Endothelial cell of umbilical vein (primary cell): Measurements from ENCODE around the gene TRIM50. TPM values are rescaled to one million over a fixed set of nuclear protein-coding genes. Genes with fewer than 3 reads are reported as not detected.

Experiments used
- BruUV-seq: library from RNA; stranded (reverse); fragments of 400-500 nt; replicated peaks from 2 replicates; lab custom pipeline; 2021; lab: Mats Ljungman, UMichigan
- CTCF ChIA-PET: fragments of 300-600, 350-600 bp; sonication (Branson Sonifier 250); formaldehyde crosslinking; loops from one replicate; lab custom pipeline; 2021; ENCODE audit warnings: antibody characterized with exemption, inconsistent platforms; lab: Charles Lee
- POLR2A ChIA-PET: fragments of 300-600, 350-600 bp; sonication (Branson Sonifier 250); formaldehyde crosslinking; loops from one replicate; lab custom pipeline; 2021; ENCODE audit warnings: antibody characterized with exemption, inconsistent platforms; lab: Charles Lee
- DNase-seq: peaks from one replicate; pipeline ENCODE4 v3.0.0-alpha.2; 2011; ENCODE audit warnings: low read depth, low spot score
- FAIRE-seq: peaks from 2 replicates; lab custom pipeline; 2011; peaks lifted over from hg19 to GRCh38; lab: Jason Lieb, UNC
- H2AFZ ChIP-seq: 2 replicates; pipeline ENCODE4 v1.6.0; 2012; ENCODE audit warnings: low read depth, low read length, control low read depth, inconsistent platforms
- H3K27ac ChIP-seq: 2 replicates; pipeline ENCODE4 v1.5.1; 2011; ENCODE audit warnings: low read depth, mild to moderate bottlenecking, control low read depth, low read length, moderate library complexity; ENCODE audit not compliant: insufficient read depth
- H3K27me3 ChIP-seq, 2 experiments: 2 replicates each; pipeline versions ENCODE4 v1.6.0 to v1.6.1; 2011; ENCODE audit warnings: low read length in 2 of 2, mixed read lengths in 1 of 2; ENCODE audit not compliant: control insufficient read depth in 2 of 2, insufficient read depth in 2 of 2
- H3K36me3 ChIP-seq, 2 experiments: 2 replicates in 1 of 2; 3 replicates in 1 of 2; pipeline ENCODE4 v1.5.1; 2011; ENCODE audit warnings: low read length in 2 of 2, mild to moderate bottlenecking in 1 of 2, moderate library complexity in 1 of 2; ENCODE audit not compliant: control insufficient read depth in 2 of 2, insufficient read depth in 2 of 2; ENCODE audit errors: extremely low read depth in 1 of 2
- H3K4me1 ChIP-seq: 3 replicates; pipeline ENCODE4 v1.5.1; 2011; ENCODE audit warnings: mild to moderate bottlenecking, low read length; ENCODE audit not compliant: control insufficient read depth, insufficient read depth; ENCODE audit errors: extremely low read depth
- H3K4me2 ChIP-seq: 2 replicates; pipeline ENCODE4 v1.6.1; 2011; ENCODE audit warnings: low read length, control low read depth, mixed read lengths; ENCODE audit not compliant: insufficient read depth
- H3K4me3 ChIP-seq, 3 experiments: fragments of 200-600 bp in 1 of 3; sonication (generic), shearing (Covaris generic) in 1 of 3; replicated peaks in 1 of 3; 2 replicates each; pipeline ENCODE4 v1.5.1; 2011 to 2016; ENCODE audit warnings: control low read depth in 3 of 3, low read length in 3 of 3, mild to moderate bottlenecking in 2 of 3, inconsistent platforms in 1 of 3, low read depth in 1 of 3, moderate library complexity in 1 of 3; ENCODE audit not compliant: insufficient read depth in 1 of 3
- H3K79me2 ChIP-seq: 2 replicates; pipeline ENCODE4 v1.6.0; 2012; ENCODE audit warnings: low read length, inconsistent platforms; ENCODE audit not compliant: control insufficient read depth, insufficient read depth
- H3K9ac ChIP-seq: replicated peaks from 2 replicates; pipeline ENCODE3; 2011; ENCODE audit warnings: low read length, control low read depth; ENCODE audit not compliant: insufficient read depth; ENCODE audit errors: extremely low read depth
- H3K9me1 ChIP-seq: replicated peaks from 3 replicates; pipeline ENCODE4 v1.6.0; 2011; ENCODE audit warnings: mild to moderate bottlenecking, low read length; ENCODE audit not compliant: control insufficient read depth, insufficient read depth; ENCODE audit errors: extremely low read depth
- H3K9me3 ChIP-seq: replicated peaks from 2 replicates; pipeline ENCODE4 v1.5.1; 2012; ENCODE audit warnings: low read length, inconsistent platforms; ENCODE audit not compliant: control insufficient read depth, insufficient read depth
- H4K20me1 ChIP-seq: replicated peaks from 2 replicates; pipeline ENCODE3; 2011; ENCODE audit warnings: mild to moderate bottlenecking, low read length; ENCODE audit not compliant: control insufficient read depth, insufficient read depth; ENCODE audit errors: extremely low read depth
- CTCF ChIP-seq, 2 donors: IDR thresholded peaks; 1 replicate in 1 of 2; 2 replicates in 1 of 2; pipeline ENCODE4 v1.5.1; 2011; ENCODE audit warnings: low read length in 2 of 2, mild to moderate bottlenecking in 2 of 2, moderate library complexity in 2 of 2, control low read depth in 1 of 2, inconsistent platforms in 1 of 2, low read depth in 1 of 2; ENCODE audit not compliant: insufficient read depth in 1 of 2; ENCODE audit errors: extremely low read depth in 1 of 2
- EZH2 ChIP-seq: IDR thresholded peaks from 2 replicates; pipeline ENCODE4 v1.6.1; 2012; ENCODE audit warnings: borderline replicate concordance, low read depth, mild to moderate bottlenecking, moderate library complexity, low read length, inconsistent platforms; ENCODE audit not compliant: severe bottlenecking
- GATA2 ChIP-seq: IDR thresholded peaks from 2 replicates; pipeline ENCODE4 v1.7.0; 2011; ENCODE audit warnings: low read depth, mild to moderate bottlenecking, moderate library complexity, mixed read lengths, low read length; ENCODE audit not compliant: insufficient read length, insufficient read depth
- JUN ChIP-seq: IDR thresholded peaks from 2 replicates; pipeline ENCODE4 v1.6.1; 2011; ENCODE audit warnings: borderline replicate concordance, low read depth; ENCODE audit not compliant: insufficient read length, insufficient read depth
- MAX ChIP-seq: IDR thresholded peaks from 2 replicates; pipeline ENCODE4 v1.6.1; 2011; ENCODE audit not compliant: insufficient read depth, insufficient read length
- MYC ChIP-seq: IDR thresholded peaks from one replicate; pipeline ENCODE4 v1.6.1; 2011; ENCODE audit warnings: mild to moderate bottlenecking, low read depth, low read length
- POLR2A ChIP-seq: IDR thresholded peaks from 2 replicates; pipeline ENCODE4 v1.6.1; 2012; ENCODE audit warnings: low read depth, mild to moderate bottlenecking, control low read depth, low read length
- POLR2AphosphoS5 ChIP-seq: IDR thresholded peaks from 2 replicates; pipeline ENCODE4 v1.6.1; 2012; ENCODE audit warnings: low read depth, mild to moderate bottlenecking, control low read depth, low read length, moderate library complexity; ENCODE audit not compliant: insufficient read depth
- dilution Hi-C: fragments of 300-500 bp; cut with MboI; formaldehyde crosslinking; loops from one replicate; pipeline ENCODE4 v1.15.0; 2019; ENCODE audit warnings: low sequenced_read_pairs; ENCODE audit not compliant: extremely low pct_ligation_motif_present
- intact Hi-C: fragments of 100-400 bp; cut with micrococcal nuclease; formaldehyde crosslinking; loops from one replicate; pipeline ENCODE4 v1.10.0; 2022
- polyA plus RNA-seq, 4 experiments: library from polyadenylated mRNA; depleted of rRNA in 3 of 4; stranded (reverse) in 3 of 4; unstranded in 1 of 4; fragments of >200 nt; gene quantifications; 2 replicates each; pipeline versions ENCODE4 v1.2.1 to v1.2.3, GENCODE V29; 2011 to 2012; ENCODE audit warnings: missing spikeins in 1 of 4
- total RNA-seq: library from RNA; stranded (reverse); gene quantifications from 2 replicates; pipeline ENCODE4 v1.2.3, GENCODE V29; 2021

TRIM50 gene
- total and polyA plus RNA-seq, 2 donors (not counting 3 experiments of a cell fraction or from before 2014, with no cell fraction given): not detected

GRCh38 chr7:73352784-73353183 is 24.9 kb upstream of the TRIM50 start:
- Histone ChIP-seq H3K9me1 (no peaks in the 10 kb centered on the region), H3K9me3 (no peaks in the 10 kb centered on the region), H3K27me3 (peaks cover 0 to 3% of the 10 kb centered on the region in 2 experiments), H2AFZ (no peak overlapping the region), H3K9ac (no peak overlapping the region), H3K79me2 (no peaks in the 10 kb centered on the region), H3K36me3 (no peaks in the 10 kb centered on the region), H3K4me2 (no peak overlapping the region), H3K4me1 (peaks cover 12% of the 10 kb centered on the region), H3K4me3 (no peak overlapping the region), H4K20me1 (no peaks in the 10 kb centered on the region), H3K27ac (no peak overlapping the region)
- dilution Hi-C loops (no loop called here), intact Hi-C loops (no loop called here)
- TF ChIP-seq MAX (no peak), POLR2AphosphoS5 (no peak), EZH2 (no peak), CTCF (IDR thresholded peaks at IDR 0.05; ENCODE audit: extremely low read depth in 1 of 2, insufficient read depth in 1 of 2, low read depth in 1 of 2, low read length in 2 of 2) (no peak), MYC (no peak), GATA2 (no peak), POLR2A (no peak), JUN (no peak)
- FAIRE-seq (no peak), DNase-seq (no peak)
- CTCF ChIA-PET: interaction anchor here (0.7 to 1.4 kb wide), 2 partner anchors 10 to 99 kb away, joined by 3 to 5 read pairs; no protein-coding TSS in a partner anchor
- BruUV-seq: no TSS peak
- POLR2A ChIA-PET: no interaction called here
